Measurements from ENCODE around the gene TMEM135.
A peak's percentile ranks its signal among the peaks of the same experiment; 100 is the strongest.

TMEM135 gene

GRCh38 chr11:87306262-87306851 lies 268.6 kb downstream of the TMEM135 start:
- no peak for DNase-seq (ENCODE audit: low spot score)

- DNase-seq (ENCODE audit: low spot score), result no peak
These were observed 269.4 kb downstream of the TMEM135 start for GRCh38 chr11:87307101-87307500.

- DNase-seq (ENCODE audit: low spot score), result no peak
These were observed 277.5 kb downstream of the TMEM135 start for GRCh38 chr11:87315229-87315628.

GRCh38 chr11:87316491-87316890 lies 278.8 kb downstream of the TMEM135 start:
- no peak for DNase-seq (ENCODE audit: low spot score)

- DNase-seq (ENCODE audit: low spot score), result no peak
These were observed 279.7 kb downstream of the TMEM135 start for GRCh38 chr11:87317441-87317840.

- DNase-seq (ENCODE audit: low spot score), result no peak
These were observed 282.4 kb downstream of the TMEM135 start for GRCh38 chr11:87320123-87320522.

- DNase-seq (ENCODE audit: low spot score), result no peak
These were observed 284.8 kb downstream of the TMEM135 start for GRCh38 chr11:87322568-87322967.

- no peak for DNase-seq (ENCODE audit: low spot score)
These were observed 286.2 kb downstream of the TMEM135 start for GRCh38 chr11:87323899-87324298.

- no peak for DNase-seq (ENCODE audit: low spot score)
These were observed 287.2 kb downstream of the TMEM135 start for GRCh38 chr11:87324817-87325489.

- no peak for DNase-seq (ENCODE audit: low spot score)
These were observed 287.7 kb downstream of the TMEM135 start for GRCh38 chr11:87325490-87325872.

- DNase-seq (ENCODE audit: low spot score), result no peak
These were observed 288.9 kb downstream of the TMEM135 start for GRCh38 chr11:87326594-87326993.

GRCh38 chr11:87329172-87329571 lies 291.4 kb downstream of the TMEM135 start:
- no peak for DNase-seq (ENCODE audit: low spot score)

GRCh38 chr11:87330187-87330601 lies 292.5 kb downstream of the TMEM135 start:
- DNase-seq (ENCODE audit: low spot score), result no peak

- no peak for DNase-seq (ENCODE audit: low spot score)
These were observed 293.5 kb downstream of the TMEM135 start for GRCh38 chr11:87331273-87331672.

- no peak for DNase-seq (ENCODE audit: low spot score)
These were observed 300.4 kb downstream of the TMEM135 start for GRCh38 chr11:87338046-87338639.

- DNase-seq (ENCODE audit: low spot score), result no peak
These were observed 301.7 kb downstream of the TMEM135 start for GRCh38 chr11:87339416-87339815.

- DNase-seq (ENCODE audit: low spot score), result no peak
These were observed 309.7 kb downstream of the TMEM135 start for GRCh38 chr11:87347441-87347840.

GRCh38 chr11:87347854-87348253 lies 310.1 kb downstream of the TMEM135 start:
- no peak for DNase-seq (ENCODE audit: low spot score)

GRCh38 chr11:87351676-87352075 lies 313.9 kb downstream of the TMEM135 start:
- DNase-seq (ENCODE audit: low spot score), result no peak

GRCh38 chr11:87352759-87353707 lies 315.3 kb downstream of the TMEM135 start:
- DNase-seq (ENCODE audit: low spot score), result peak; percentile 89

- DNase-seq (ENCODE audit: low spot score), result no peak
These were observed 316.1 kb downstream of the TMEM135 start for GRCh38 chr11:87353771-87354345.

GRCh38 chr11:87355596-87355995 lies 317.9 kb downstream of the TMEM135 start:
- DNase-seq (ENCODE audit: low spot score), result no peak
